PC-9 (cell line): ENCODE results near the gene PREPL. TPM values are rescaled to one million over a fixed set of nuclear protein-coding genes. Genes with fewer than 3 reads are reported as not detected.

Source experiments
- BruUV-seq: library from RNA; stranded (reverse); fragments of 400-500 nt; replicated peaks from 2 replicates; lab custom pipeline; 2021; lab: Mats Ljungman, UMichigan
- CTCF ChIA-PET: fragments of 300-600 bp; sonication (Branson Sonifier 250); formaldehyde crosslinking; loops from one replicate; lab custom pipeline; 2022; ENCODE audit warnings: antibody characterized with exemption; lab: Charles Lee
- POLR2A ChIA-PET: fragments of 300-600 bp; sonication (Branson Sonifier 250); formaldehyde crosslinking; loops from one replicate; lab custom pipeline; 2022; ENCODE audit warnings: antibody characterized with exemption; ENCODE audit not compliant: unreplicated experiment; lab: Charles Lee
- DNase-seq, 2 experiments: peaks; one replicate each; pipeline versions ENCODE4 v3.0.0 to v3.0.0-alpha.2; 2015 to 2022; ENCODE audit warnings: mixed read lengths in 1 of 2
- H2AFZ ChIP-seq: fragments of 200-600 bp; sonication (generic); 2 replicates; pipeline ENCODE4 v1.8.1; 2017; ENCODE audit warnings: antibody characterized with exemption
- H3F3A ChIP-seq: fragments of 200-600 bp; sonication (generic); 2 replicates; pipeline ENCODE4 v1.8.1; 2017; ENCODE audit warnings: antibody characterized with exemption, mild to moderate bottlenecking, low read depth; ENCODE audit not compliant: insufficient read depth
- H3K27ac ChIP-seq: fragments of 200-600 bp; sonication (generic); 2 replicates; pipeline ENCODE4 v1.6.1; 2016; ENCODE audit warnings: mixed run types
- H3K27me3 ChIP-seq: fragments of 200-600 bp; sonication (generic); 2 replicates; pipeline ENCODE4 v1.6.1; 2016; ENCODE audit warnings: low read depth, mixed run types; ENCODE audit not compliant: insufficient read depth
- H3K36me3 ChIP-seq: fragments of 200-600 bp; sonication (generic); 2 replicates; pipeline ENCODE4 v1.6.1; 2016; ENCODE audit warnings: low read depth, mixed run types
- H3K4me1 ChIP-seq: fragments of 200-600 bp; sonication (generic); replicated peaks from 2 replicates; pipeline ENCODE4 v1.6.1; 2016; ENCODE audit warnings: mixed run types; ENCODE audit not compliant: insufficient read depth
- H3K4me2 ChIP-seq: fragments of 200-600 bp; sonication (generic); 2 replicates; pipeline ENCODE4 v1.6.1; 2017; ENCODE audit warnings: mixed run types
- H3K4me3 ChIP-seq: fragments of 200-600 bp; sonication (generic); 2 replicates; pipeline ENCODE4 v1.6.1; 2016; ENCODE audit warnings: mixed run types
- H3K79me2 ChIP-seq: fragments of 200-600 bp; sonication (generic); 2 replicates; pipeline ENCODE4 v1.6.1; 2017; ENCODE audit warnings: low read depth, mixed run types
- H3K9me2 ChIP-seq: fragments of 200-600 bp; sonication (generic); 2 replicates; pipeline ENCODE4 v1.8.1; 2017; ENCODE audit warnings: mild to moderate bottlenecking; ENCODE audit not compliant: insufficient read depth
- H3K9me3 ChIP-seq: fragments of 200-600 bp; sonication (generic); 2 replicates; pipeline ENCODE4 v1.8.1; 2016; ENCODE audit warnings: low read depth; ENCODE audit not compliant: insufficient read depth
- H4K20me1 ChIP-seq: fragments of 200-600 bp; sonication (generic); 2 replicates; pipeline ENCODE4 v1.8.1; 2017; ENCODE audit not compliant: insufficient read depth
- CTCF ChIP-seq: fragments of 200-600 bp; sonication (generic); conservative IDR thresholded peaks from 2 replicates; pipeline ENCODE4 v1.6.1; 2017; ENCODE audit warnings: mixed run types, antibody characterized with exemption, mild to moderate bottlenecking, moderate library complexity
- EZH2 ChIP-seq: fragments of 200-600 bp; sonication (generic); IDR thresholded peaks from 2 replicates; pipeline ENCODE4 v1.8.0; 2017; ENCODE audit warnings: antibody characterized with exemption, low read depth
- intact Hi-C: fragments of 100-400 bp; cut with micrococcal nuclease; formaldehyde crosslinking; loops from one replicate; pipeline ENCODE4 v1.10.0; 2022; ENCODE audit not compliant: unreplicated experiment
- total RNA-seq: library from RNA; stranded (reverse); gene quantifications from 2 replicates; pipeline ENCODE4 v1.2.3, GENCODE V29; 2021

The PREPL gene
- total RNA-seq, 1 experiment from 2014 or later = 42.2 TPM

- Histone ChIP-seq H3K4me3 (no peak overlapping the region), H3K36me3 (peaks cover 45% of the 10 kb centered on the region), H3K4me2 (no peak overlapping the region), H3F3A (no peaks in the 10 kb centered on the region; the same call in 1 of the 2 replicates), H3K27me3 (no peaks in the 10 kb centered on the region), H3K4me1 (no peaks in the 10 kb centered on the region), H3K27ac (no peak overlapping the region), H3K9me3 (no peaks in the 10 kb centered on the region), H3K79me2 (no peaks in the 10 kb centered on the region), H3K9me2 (no peaks in the 10 kb centered on the region), H4K20me1 (no peaks in the 10 kb centered on the region), H2AFZ (no peak overlapping the region)
- no peak for TF ChIP-seq CTCF
- TF ChIP-seq EZH2 = no peak
- POLR2A ChIA-PET = no interaction called here
- intact Hi-C loops = no loop called here
- DNase-seq = no peak
- CTCF ChIA-PET = no interaction called here
- BruUV-seq = no TSS peak
These were observed 40.5 kb downstream of the PREPL start for GRCh38 chr2:44320832-44321231.

- CTCF ChIA-PET = no interaction called here
These were observed 45.3 kb downstream of the PREPL start for GRCh38 chr2:44315945-44316344.

GRCh38 chr2:44314362-44314761, 46.9 kb downstream of the PREPL start:
- no TSS peak for BruUV-seq
- Histone ChIP-seq H3K27me3 (no peaks in the 10 kb centered on the region), H3K79me2 (no peaks in the 10 kb centered on the region), H3K36me3 (0 out of 2 replicates have a peak, but pooled peaks cover 4% of the 10 kb centered on the region), H3K4me2 (no peak overlapping the region), H3K4me3 (no peak overlapping the region), H3K4me1 (no peaks in the 10 kb centered on the region), H3K9me3 (peaks cover 24% of the 10 kb centered on the region; the same call in 1 of the 2 replicates), H4K20me1 (no peaks in the 10 kb centered on the region), H3K27ac (no peak overlapping the region), H3K9me2 (no peaks in the 10 kb centered on the region), H3F3A (no peaks in the 10 kb centered on the region; the same call in none of the 2 replicates), H2AFZ (no peak overlapping the region)
- ChIA-PET CTCF (interaction anchor here (0.6 kb wide), 1 partner anchor 80 kb away, joined by 8 read pairs; no protein-coding TSS in a partner anchor), POLR2A (no interaction called here)
- no peak for TF ChIP-seq CTCF
- intact Hi-C loops = no loop called here
- no peak for DNase-seq

More at GRCh38 chr2:44315945-44316344, 45.3 kb downstream of the PREPL start:
- H3K4me3 ChIP-seq = no peak overlapping the region
- H3K27ac ChIP-seq = no peak overlapping the region
- H4K20me1 ChIP-seq = no peaks in the 10 kb centered on the region
- H3K9me3 ChIP-seq = peaks cover 13% of the 10 kb centered on the region; the same call in 1 of the 2 replicates
- no peaks in the 10 kb centered on the region for H3K9me2 ChIP-seq
- H3K4me2 ChIP-seq = no peak overlapping the region
- no peak overlapping the region for H2AFZ ChIP-seq
- no peak for DNase-seq
- no peaks in the 10 kb centered on the region for H3K4me1 ChIP-seq
- H3K79me2 ChIP-seq = no peaks in the 10 kb centered on the region
- no TSS peak for BruUV-seq
- POLR2A ChIA-PET = no interaction called here
- H3F3A ChIP-seq = no peaks in the 10 kb centered on the region; the same call in 1 of the 2 replicates
- peaks cover 18% of the 10 kb centered on the region for H3K36me3 ChIP-seq
- TF ChIP-seq EZH2 = no peak
- no peak for TF ChIP-seq CTCF
- intact Hi-C loops = no loop called here
- H3K27me3 ChIP-seq = no peaks in the 10 kb centered on the region
